Keratinocyte (primary cell): ENCODE results near the gene RNF150. TPM values are rescaled to one million over a fixed set of nuclear protein-coding genes. Genes with fewer than 3 reads are reported as not detected.

Experiments
- DNase-seq: peaks from one replicate; pipeline ENCODE4 v3.0.0-alpha.2; 2011; ENCODE audit warnings: low read depth, missing footprints, low spot score
- FAIRE-seq: peaks from 2 replicates; lab custom pipeline; 2011; peaks lifted over from hg19 to GRCh38; lab: Jason Lieb, UNC
- H2AFZ ChIP-seq: 2 replicates; pipeline ENCODE4 v1.6.0; 2012; ENCODE audit warnings: low read length, control low read depth, inconsistent platforms; ENCODE audit not compliant: control insufficient read depth
- H3K27ac ChIP-seq: 2 replicates; pipeline ENCODE4 v1.5.1; 2011; ENCODE audit warnings: low read length; ENCODE audit not compliant: control insufficient read depth, insufficient read depth
- H3K27me3 ChIP-seq: 3 replicates; pipeline ENCODE4 v1.6.0; 2011; ENCODE audit warnings: low read length; ENCODE audit not compliant: control insufficient read depth, insufficient read depth; ENCODE audit errors: extremely low read depth
- H3K36me3 ChIP-seq, 2 experiments: 2 replicates in 1 of 2; 3 replicates in 1 of 2; pipeline ENCODE4 v1.5.1; 2011; ENCODE audit warnings: low read length in 2 of 2, mild to moderate bottlenecking in 1 of 2; ENCODE audit not compliant: control insufficient read depth in 2 of 2, insufficient read depth in 2 of 2; ENCODE audit errors: extremely low read depth in 1 of 2
- H3K4me1 ChIP-seq: 3 replicates; pipeline ENCODE4 v1.5.1; 2011; ENCODE audit warnings: low read length; ENCODE audit not compliant: control insufficient read depth, insufficient read depth; ENCODE audit errors: extremely low read depth
- H3K4me2 ChIP-seq: 3 replicates; pipeline ENCODE4 v1.6.0; 2011; ENCODE audit warnings: low read depth, low read length; ENCODE audit not compliant: control insufficient read depth, insufficient read depth; ENCODE audit errors: extremely low read depth
- H3K4me3 ChIP-seq, 3 experiments: fragments of 200-600 bp in 1 of 3; sonication (generic) in 1 of 3; 2 replicates in 2 of 3; 3 replicates in 1 of 3; pipeline ENCODE4 v1.5.1; 2011 to 2016; ENCODE audit warnings: low read length in 3 of 3, mild to moderate bottlenecking in 3 of 3, control low read depth in 2 of 3, inconsistent platforms in 1 of 3, low read depth in 1 of 3, mixed read lengths in 1 of 3, mixed run types in 1 of 3, moderate library complexity in 1 of 3; ENCODE audit not compliant: control insufficient read depth in 2 of 3, insufficient read depth in 2 of 3; ENCODE audit errors: extremely low read depth in 1 of 3
- H3K79me2 ChIP-seq: 2 replicates; pipeline ENCODE4 v1.6.0; 2012; ENCODE audit warnings: low read length; ENCODE audit not compliant: control insufficient read depth, insufficient read depth
- H3K9ac ChIP-seq: 3 replicates; pipeline ENCODE4 v1.6.0; 2011; ENCODE audit warnings: low read length; ENCODE audit not compliant: control insufficient read depth, insufficient read depth; ENCODE audit errors: extremely low read depth
- H3K9me1 ChIP-seq: 3 replicates; pipeline ENCODE4 v1.6.0; 2011; ENCODE audit warnings: low read length; ENCODE audit not compliant: control insufficient read depth, insufficient read depth; ENCODE audit errors: extremely low read depth
- H3K9me3 ChIP-seq: 2 replicates; pipeline ENCODE4 v1.5.1; 2012; ENCODE audit warnings: low read depth, low read length; ENCODE audit not compliant: control insufficient read depth
- H4K20me1 ChIP-seq: 3 replicates; pipeline ENCODE4 v1.6.0; 2011; ENCODE audit warnings: low read length; ENCODE audit not compliant: control insufficient read depth, insufficient read depth; ENCODE audit errors: extremely low read depth
- CTCF ChIP-seq, 3 experiments: IDR thresholded peaks in 1 of 3; conservative IDR thresholded peaks in 1 of 3; optimal IDR thresholded peaks in 1 of 3; 2 replicates in 2 of 3; 3 replicates in 1 of 3; pipeline versions ENCODE3 to v1.5.1; 2011; ENCODE audit warnings: low read length in 3 of 3, mild to moderate bottlenecking in 3 of 3, moderate library complexity in 2 of 3, control low read depth in 1 of 3, inconsistent platforms in 1 of 3; ENCODE audit not compliant: insufficient read depth in 2 of 3; ENCODE audit errors: extremely low read depth in 1 of 3
- EZH2 ChIP-seq: IDR thresholded peaks from one replicate; pipeline ENCODE4 v1.6.1; 2012; ENCODE audit warnings: inconsistent platforms, mild to moderate bottlenecking, low read length, moderate library complexity
- dilution Hi-C: fragments of 300-500 bp; cut with MboI; formaldehyde crosslinking; loops from one replicate; pipeline ENCODE4 v1.7.0; 2020; ENCODE audit warnings: low sequenced_read_pairs; ENCODE audit not compliant: extremely low pct_ligation_motif_present
- polyA plus RNA-seq, 5 experiments: library from polyadenylated mRNA; depleted of rRNA in 3 of 5; stranded (reverse) in 3 of 5; stranded (forward) in 1 of 5; unstranded in 1 of 5; fragments of >200 nt; gene quantifications; 1 replicate in 1 of 5; 2 replicates in 3 of 5; 3 replicates in 1 of 5; pipeline versions ENCODE4 v1.2.1 to v1.2.3, GENCODE V29; 2011 to 2012; ENCODE audit warnings: missing spikeins in 2 of 5, low read depth in 1 of 5, low replicate concordance in 1 of 5

The RNF150 gene
- polyA plus RNA-seq, 1 donor (not counting 4 experiments of a cell fraction or from before 2014, with no cell fraction given), result 0.18 TPM

GRCh38 chr4:140833280-140833679 lies 300.0 kb downstream of the RNF150 start:
- no peak overlapping the region for H2AFZ ChIP-seq
- H3K9me3 ChIP-seq, result no peaks in the 10 kb centered on the region
- no peaks in the 10 kb centered on the region for H3K27me3 ChIP-seq
- DNase-seq (no peak), FAIRE-seq (no peak)
- H3K79me2 ChIP-seq, result no peaks in the 10 kb centered on the region
- H3K9me1 ChIP-seq, result no peaks in the 10 kb centered on the region
- no peak overlapping the region for H3K9ac ChIP-seq
- no peak overlapping the region for H3K4me3 ChIP-seq
- H3K4me1 ChIP-seq, result no peaks in the 10 kb centered on the region
- H3K4me2 ChIP-seq, result no peak overlapping the region
- dilution Hi-C loops, result no loop called here
- H4K20me1 ChIP-seq, result no peaks in the 10 kb centered on the region
- H3K36me3 ChIP-seq, result no peaks in the 10 kb centered on the region
- TF ChIP-seq CTCF (optimal IDR thresholded peaks at IDR 0.05 in 1 of 3, IDR thresholded peaks at IDR 0.05 in 1 of 3, conservative IDR thresholded peaks at IDR 0.05 in 1 of 3; ENCODE audit: extremely low read depth in 1 of 3, insufficient read depth in 2 of 3, low read length in 3 of 3) (no peak), EZH2 (no peak)
- H3K27ac ChIP-seq, result no peak overlapping the region

- Histone ChIP-seq H3K9me3 (no peaks in the 10 kb centered on the region), H3K4me3 (no peak overlapping the region), H3K79me2 (no peaks in the 10 kb centered on the region), H3K9me1 (no peaks in the 10 kb centered on the region), H3K9ac (no peak overlapping the region), H3K27me3 (peaks cover 3% of the 10 kb centered on the region), H3K27ac (no peak overlapping the region), H3K36me3 (no peaks in the 10 kb centered on the region), H3K4me2 (no peak overlapping the region), H4K20me1 (no peaks in the 10 kb centered on the region), H3K4me1 (no peaks in the 10 kb centered on the region), H2AFZ (no peak overlapping the region)
- dilution Hi-C loops, result no loop called here
- no peak for DNase-seq
- no peak for TF ChIP-seq CTCF (optimal IDR thresholded peaks at IDR 0.05 in 1 of 3, IDR thresholded peaks at IDR 0.05 in 1 of 3, conservative IDR thresholded peaks at IDR 0.05 in 1 of 3; ENCODE audit: extremely low read depth in 1 of 3, insufficient read depth in 2 of 3, low read length in 3 of 3)
- TF ChIP-seq EZH2, result no peak
- no peak for FAIRE-seq
Observed at GRCh38 chr4:140829825-140830224, 303.4 kb downstream of the RNF150 start.
